CD4-positive, alpha-beta T cell treated with Interferon gamma for 1 hour (primary cell): ENCODE measurements around the gene DNAJC8.

ENCODE experiments used
- DNase-seq: peaks from one replicate; pipeline ENCODE4 v3.0.0-alpha.2; 2020

DNAJC8 gene

DNA sequence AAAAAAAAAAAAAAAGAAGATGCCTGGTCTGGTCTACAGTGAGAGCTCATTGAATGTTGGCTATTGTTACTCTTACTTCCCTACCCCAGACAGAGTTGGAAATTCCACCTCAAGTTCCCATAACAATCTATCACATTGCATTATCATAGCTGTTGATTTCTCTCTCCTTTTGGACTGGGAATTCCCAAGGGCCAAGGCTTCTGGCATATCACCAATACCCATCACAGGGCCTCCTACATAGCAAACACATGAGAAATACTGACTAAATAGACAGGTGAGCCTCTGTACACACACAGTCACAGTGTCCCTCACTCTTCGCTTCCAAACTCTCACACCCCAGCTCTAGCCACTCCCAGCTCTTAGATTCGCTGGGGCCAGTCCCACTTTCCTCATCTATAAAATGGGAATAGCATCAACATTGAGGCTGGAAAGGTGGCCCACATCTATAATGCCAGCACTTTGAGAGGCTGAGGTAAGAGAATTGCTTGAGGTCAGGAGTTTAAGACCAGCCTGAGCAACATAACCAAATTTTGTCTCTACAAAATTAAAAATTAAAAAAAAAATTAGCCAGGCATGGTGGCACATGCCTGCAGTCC, 62.7 kb downstream of the DNAJC8 start:
- no peak for DNase-seq

DNA sequence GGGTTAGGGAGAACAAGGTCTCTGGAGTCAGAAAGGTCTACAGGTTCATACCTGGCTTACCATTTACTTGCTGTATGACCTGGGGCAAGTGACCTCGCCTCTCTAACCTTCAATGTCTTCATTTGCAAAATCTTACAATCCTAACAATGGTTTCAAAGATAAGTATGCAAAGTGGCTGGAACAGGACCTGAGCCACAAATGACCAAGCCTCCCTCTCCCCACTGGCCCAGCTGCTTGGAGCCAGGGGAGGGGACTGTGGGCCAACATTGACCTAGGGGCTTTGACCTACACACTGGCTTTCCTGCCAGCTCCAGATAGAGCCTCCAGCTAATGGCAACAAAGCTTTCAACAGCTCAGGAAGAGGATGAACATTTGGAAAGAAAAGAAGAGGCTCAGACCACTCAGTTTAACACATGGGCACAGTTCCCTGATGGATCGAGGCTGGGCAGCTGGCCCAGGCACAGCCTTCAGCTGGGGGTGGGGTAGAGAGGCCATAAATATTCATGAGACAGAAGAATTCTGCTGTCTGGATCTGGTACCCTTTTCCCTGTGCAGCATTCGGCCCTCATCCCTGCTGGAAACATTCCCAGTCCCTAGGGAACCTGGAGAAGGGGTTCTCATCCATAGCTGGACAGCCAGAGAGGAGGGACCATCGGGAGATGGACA, 69.2 kb downstream of the DNAJC8 start:
- DNase-seq: no peak

DNA sequence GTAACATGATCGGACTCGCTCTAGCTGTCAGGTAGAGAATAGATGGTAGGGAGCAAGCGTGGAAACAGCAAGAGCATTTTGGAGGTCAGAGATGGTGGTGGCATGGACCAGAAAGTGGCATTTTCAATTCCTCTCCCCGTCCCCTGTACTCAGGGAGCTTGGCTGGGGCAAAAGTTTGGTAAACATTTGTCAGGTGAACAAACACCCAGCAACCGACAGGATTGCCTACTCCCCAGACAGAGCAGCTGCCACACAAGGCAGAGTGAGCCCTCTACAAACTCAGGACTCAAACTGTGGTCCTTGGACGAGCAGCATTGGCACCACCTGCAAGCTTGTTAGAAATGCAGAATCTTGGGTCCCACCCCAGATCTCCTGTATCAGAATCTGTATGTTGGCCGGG, 70.7 kb downstream of the DNAJC8 start:
- no peak for DNase-seq

DNA sequence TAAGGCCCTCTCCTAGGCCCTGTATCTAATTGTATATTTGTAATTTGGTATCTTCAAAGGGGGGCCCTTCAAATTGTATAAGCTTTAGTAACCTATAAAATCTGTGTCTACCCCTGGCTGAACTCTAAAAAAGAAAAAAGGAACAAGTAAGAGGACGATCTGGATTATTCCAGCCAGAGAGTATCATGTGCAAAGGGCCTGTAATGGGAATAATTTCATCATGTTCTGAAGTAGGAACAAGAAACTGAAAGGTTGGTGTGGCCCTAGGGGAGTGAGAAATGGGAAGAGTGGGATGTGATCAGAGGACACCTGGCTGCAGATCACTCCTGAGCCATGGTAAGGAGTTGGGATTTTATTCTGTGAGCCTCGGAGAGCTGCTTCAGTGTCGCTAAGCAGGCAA, 71.1 kb downstream of the DNAJC8 start:
- no peak for DNase-seq

- no peak for DNase-seq
Measured at GRCh38 chr1:28160782-28161266, 72.0 kb downstream of the DNAJC8 start.

DNA sequence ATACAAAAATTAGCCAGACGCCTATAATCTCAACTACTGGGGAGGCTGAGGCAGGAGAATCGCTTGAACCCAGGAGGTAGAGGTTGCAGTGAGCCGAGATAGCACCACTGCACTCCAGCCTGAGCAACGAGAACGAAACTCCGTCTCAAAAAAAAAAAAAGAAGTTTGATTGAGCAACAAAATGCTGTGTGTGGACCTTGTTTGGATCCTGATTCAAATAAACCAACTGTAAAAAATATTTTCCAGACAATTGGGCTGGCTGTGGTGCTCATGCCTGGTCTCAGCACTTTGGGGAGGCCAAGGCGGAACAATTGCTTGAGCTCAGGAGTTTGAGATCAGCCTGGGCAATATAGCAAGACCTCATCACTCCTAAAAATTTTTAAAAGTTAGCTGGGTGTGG, 73.1 kb downstream of the DNAJC8 start:
- no peak for DNase-seq

- DNase-seq: no peak
Measured at GRCh38 chr1:28159243-28159642, 73.6 kb downstream of the DNAJC8 start.

DNA sequence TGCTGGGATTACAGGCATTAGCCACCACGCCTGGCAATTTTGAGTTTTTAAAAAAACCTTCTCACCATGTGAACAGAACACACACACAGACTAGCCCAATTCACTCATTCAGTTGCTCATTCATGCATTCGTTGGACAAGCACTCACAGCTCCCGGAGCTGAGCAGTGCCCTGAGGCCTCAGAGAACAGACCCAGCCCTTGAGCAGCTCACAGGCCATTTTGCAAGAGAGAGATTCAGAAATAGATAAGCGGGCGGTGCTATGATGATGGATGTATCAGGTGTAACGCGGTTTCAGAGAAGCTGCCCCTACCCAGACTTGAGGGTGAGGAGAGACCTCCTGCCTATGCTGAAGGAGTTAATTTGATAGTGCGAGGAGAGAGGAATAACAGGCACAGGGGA, 74.9 kb downstream of the DNAJC8 start:
- no peak for DNase-seq

- peak; percentile 41 for DNase-seq
Measured at GRCh38 chr1:28156821-28157220, 76.0 kb downstream of the DNAJC8 start.

DNA sequence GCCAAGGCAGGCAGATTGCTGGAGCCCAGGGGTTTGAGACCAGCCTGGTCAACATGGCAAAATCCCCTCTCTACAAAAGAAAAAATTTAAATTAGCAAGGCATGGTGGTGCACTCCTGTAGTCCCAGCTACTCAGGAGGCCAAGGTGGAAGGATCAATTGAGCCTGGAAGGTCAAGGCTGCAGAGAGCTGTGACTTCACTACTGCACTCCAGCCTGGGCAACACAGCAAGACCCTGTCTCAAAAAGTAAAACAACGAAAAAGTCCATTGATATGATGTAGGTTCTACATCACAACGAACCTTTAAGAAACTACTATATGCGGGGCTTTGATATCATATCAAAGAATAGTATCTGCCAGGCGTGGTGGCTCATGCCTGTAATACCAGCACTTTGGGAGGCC, 77.2 kb downstream of the DNAJC8 start:
- DNase-seq: no peak

DNA sequence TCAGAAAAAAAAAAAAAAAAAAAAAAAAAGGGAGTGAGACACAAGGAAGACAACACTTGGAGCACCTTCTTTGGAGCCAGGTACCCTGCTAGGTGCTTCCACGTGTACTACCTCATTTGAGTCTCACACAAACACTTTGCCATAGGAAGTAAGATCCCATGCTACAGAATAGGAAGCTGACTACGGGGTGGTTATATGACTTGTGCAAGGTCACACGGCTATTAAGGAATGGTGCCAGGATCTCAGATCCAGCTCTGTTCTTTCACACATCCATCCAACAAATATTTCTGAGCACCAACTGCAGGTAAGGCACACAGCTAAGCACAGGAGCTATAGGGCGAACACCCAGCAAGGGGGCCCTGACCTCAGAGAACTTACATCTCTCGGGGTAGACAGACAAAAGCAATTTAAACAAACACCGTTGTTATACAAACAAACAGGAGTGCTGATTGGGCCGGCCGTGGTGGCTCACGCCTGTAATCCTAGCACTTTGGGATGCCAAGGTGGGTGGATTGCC, 78.7 kb downstream of the DNAJC8 start:
- DNase-seq: no peak
